ENCODE data around the gene PNMA6F. TPM values are rescaled to one million over a fixed set of nuclear protein-coding genes. Genes with fewer than 3 reads are reported as not detected.

PNMA6F gene
- total RNA-seq, 2 donors from 2014 or later = 0.97 TPM; not detected in 1

- Histone ChIP-seq H3K4me3 (no peak overlapping the region), H3K36me3 (no peaks in the 10 kb centered on the region), H3K4me1 (replicated peaks) (no peaks in the 10 kb centered on the region), H3K27ac (no peak overlapping the region), H3K27me3 (replicated peaks; ENCODE audit: insufficient read depth) (no peaks in the 10 kb centered on the region), H3K9me3 (no peaks in the 10 kb centered on the region)
- 90% methylated on average over 23 of the region's 33 CpGs for WGBS
- intact Hi-C loops (cut with DNase I) = no loop called here
- DNase-seq (ENCODE audit: low spot score) = no peak
- no peak for TF ChIP-seq CTCF (IDR thresholded peaks at IDR 0.05)
- TF ChIP-seq POLR2AphosphoS5 (IDR thresholded peaks at IDR 0.05) = no peak
- no peak for TF ChIP-seq POLR2A (IDR thresholded peaks at IDR 0.05)
Measured at GRCh38 chrX:153319295-153320046, 2.1 kb downstream of the PNMA6F start.

- Histone ChIP-seq H3K27ac (no peak overlapping the region), H3K9me3 (no peaks in the 10 kb centered on the region), H3K27me3 (replicated peaks; ENCODE audit: insufficient read depth) (no peaks in the 10 kb centered on the region), H3K36me3 (no peaks in the 10 kb centered on the region), H3K4me3 (no peak overlapping the region), H3K4me1 (replicated peaks) (no peaks in the 10 kb centered on the region)
- 92% methylated on average over 4 of the region's 7 CpGs for WGBS
- intact Hi-C loops (cut with DNase I) = no loop called here
- TF ChIP-seq POLR2A (IDR thresholded peaks at IDR 0.05) (no peak), POLR2AphosphoS5 (IDR thresholded peaks at IDR 0.05) (no peak), CTCF (IDR thresholded peaks at IDR 0.05) (no peak)
- no peak for DNase-seq (ENCODE audit: low spot score)
Measured at GRCh38 chrX:153318811-153319210, 2.8 kb downstream of the PNMA6F start.

- Histone ChIP-seq H3K4me1 (replicated peaks) (no peaks in the 10 kb centered on the region), H3K27ac (no peak overlapping the region), H3K9me3 (no peaks in the 10 kb centered on the region), H3K4me3 (no peak overlapping the region), H3K27me3 (replicated peaks; ENCODE audit: insufficient read depth) (no peaks in the 10 kb centered on the region), H3K36me3 (no peaks in the 10 kb centered on the region)
- 92% methylated on average over 11 of the region's 20 CpGs for WGBS
- TF ChIP-seq CTCF (IDR thresholded peaks at IDR 0.05) = no peak
- TF ChIP-seq POLR2A (IDR thresholded peaks at IDR 0.05) = no peak
- no peak for TF ChIP-seq POLR2AphosphoS5 (IDR thresholded peaks at IDR 0.05)
- intact Hi-C loops (cut with DNase I) = no loop called here
- no peak for DNase-seq (ENCODE audit: low spot score)
Measured at GRCh38 chrX:153317996-153318722, 3.4 kb downstream of the PNMA6F start.

GRCh38 chrX:153317306-153317705, 4.3 kb downstream of the PNMA6F start:
- H3K4me1 ChIP-seq (replicated peaks) = no peaks in the 10 kb centered on the region
- TF ChIP-seq POLR2A (IDR thresholded peaks at IDR 0.05) = no peak
- TF ChIP-seq POLR2AphosphoS5 (IDR thresholded peaks at IDR 0.05) = no peak
- TF ChIP-seq CTCF (IDR thresholded peaks at IDR 0.05) = no peak
- intact Hi-C loops (cut with DNase I) = no loop called here
- H3K27me3 ChIP-seq (replicated peaks; ENCODE audit: insufficient read depth) = no peaks in the 10 kb centered on the region
- no peak overlapping the region for H3K4me3 ChIP-seq
- WGBS = 100% methylated on average over 2 of the region's 8 CpGs
- no peaks in the 10 kb centered on the region for H3K36me3 ChIP-seq
- no peak for DNase-seq (ENCODE audit: low spot score)
- no peaks in the 10 kb centered on the region for H3K9me3 ChIP-seq
- no peak overlapping the region for H3K27ac ChIP-seq
